T-cell (primary cell): ENCODE measurements around the gene DNTTIP2. TPM values are rescaled to one million over a fixed set of nuclear protein-coding genes. Genes with fewer than 3 reads are reported as not detected.
A peak's percentile ranks its signal among the peaks of the same experiment; 100 is the strongest.

Experiments used
- ATAC-seq, 4 experiments: fragments of 200-7000 bp in 3 of 4; fragments of 150-1000 bp in 1 of 4; cut with Tn5 transposase; replicated peaks in 1 of 4; 1 replicate in 3 of 4; 2 replicates in 1 of 4; pipeline ENCODE4 v1.10.0; 2021; ENCODE audit warnings: moderate library complexity in 3 of 4, mild to moderate bottlenecking in 2 of 4, moderate number of reproducible peaks in 1 of 4
- CTCF ChIA-PET, 2 donors: fragments of 300-600 bp; sonication (Branson Sonifier 250); formaldehyde crosslinking; loops; one replicate each; lab custom pipeline; 2022; ENCODE audit warnings: antibody characterized with exemption in 2 of 2; lab: Charles Lee
- POLR2A ChIA-PET, 2 donors: fragments of 300-600 bp; sonication (Branson Sonifier 250); formaldehyde crosslinking; loops; one replicate each; lab custom pipeline; 2022; ENCODE audit warnings: antibody characterized with exemption in 2 of 2; lab: Charles Lee
- DNase-seq, 35 experiments: peaks; one replicate each; pipeline versions ENCODE4 v3.0.0 to v3.0.0-alpha.2; 2013 to 2023
- H3K27ac ChIP-seq: one replicate; pipeline ENCODE4 v1.5.1; 2013; ENCODE audit warnings: low read length
- H3K27me3 ChIP-seq, 2 experiments: replicated peaks in 1 of 2; 1 replicate in 1 of 2; 2 replicates in 1 of 2; pipeline versions ENCODE4 v1.6.1 to v1.7.0; 2013; ENCODE audit warnings: low read length in 1 of 2, mixed read lengths in 1 of 2; ENCODE audit not compliant: control insufficient read depth in 2 of 2, insufficient read depth in 2 of 2; ENCODE audit errors: extremely low read depth in 1 of 2
- H3K36me3 ChIP-seq, 2 donors: 1 replicate in 1 of 2; 2 replicates in 1 of 2; pipeline versions ENCODE4 v1.6.1 to v1.7.0; 2013; ENCODE audit warnings: low read length in 1 of 2; ENCODE audit not compliant: control insufficient read depth in 2 of 2, insufficient read depth in 1 of 2; ENCODE audit errors: extremely low read depth in 1 of 2
- H3K4me1 ChIP-seq, 2 experiments: 1 replicate in 1 of 2; 2 replicates in 1 of 2; pipeline versions ENCODE4 v1.6.1 to v1.7.0; 2013; ENCODE audit warnings: low read length in 2 of 2, mixed read lengths in 1 of 2; ENCODE audit not compliant: insufficient read depth in 2 of 2, control insufficient read depth in 1 of 2; ENCODE audit errors: extremely low read depth in 1 of 2
- H3K4me3 ChIP-seq, 2 donors: 1 replicate in 1 of 2; 2 replicates in 1 of 2; pipeline versions ENCODE4 v1.5.1 to v1.7.0; 2013; ENCODE audit warnings: mild to moderate bottlenecking in 2 of 2, low read length in 1 of 2, moderate library complexity in 1 of 2; ENCODE audit not compliant: control insufficient read depth in 1 of 2; ENCODE audit errors: extremely low read depth in 1 of 2
- H3K9me3 ChIP-seq: 2 replicates; pipeline ENCODE4 v1.7.0; 2013
- H3K27ac Mint-ChIP-seq, 2 donors: one replicate each; pipeline ENCODE4 v1.8.0; 2020 to 2021; ENCODE audit warnings: mild to moderate bottlenecking in 2 of 2, mixed read lengths in 2 of 2
- H3K27me3 Mint-ChIP-seq, 2 donors: one replicate each; pipeline ENCODE4 v1.8.0; 2021 to 2022; ENCODE audit warnings: mixed read lengths in 2 of 2
- H3K36me3 Mint-ChIP-seq: one replicate; pipeline ENCODE4 v1.8.0; 2021; ENCODE audit warnings: mixed read lengths
- H3K4me1 Mint-ChIP-seq, 3 donors: one replicate each; pipeline ENCODE4 v1.8.0; 2020 to 2022; ENCODE audit warnings: mixed read lengths in 3 of 3, mild to moderate bottlenecking in 1 of 3
- H3K4me3 Mint-ChIP-seq, 3 donors: one replicate each; pipeline ENCODE4 v1.8.0; 2020 to 2022; ENCODE audit warnings: mild to moderate bottlenecking in 3 of 3, mixed read lengths in 3 of 3, moderate library complexity in 3 of 3
- H3K9me3 Mint-ChIP-seq, 3 donors: one replicate each; pipeline ENCODE4 v1.8.0; 2020 to 2022; ENCODE audit warnings: mixed read lengths in 3 of 3
- WGBS: methylation state at CpG from one replicate; pipeline ENCODE4 v1.1.5; 2013; ENCODE audit warnings: missing lambda C conversion rate; ENCODE audit not compliant: insufficient coverage; 5-methylcytosine and 5-hydroxymethylcytosine counted together
- total RNA-seq, 35 experiments: library from RNA in 6 of 35; stranded (reverse) in 6 of 35; fragments of 120-200 nt in 1 of 35; gene quantifications; one replicate each; pipeline versions ENCODE4 v1.2.1 to v1.2.4 and lab custom pipeline; 2013 to 2026

The DNTTIP2 gene
- total RNA-seq, 5 donors from 2014 or later (not counting 1 experiment from before 2014, with no cell fraction given): 60.4 to 90.7 (median 69.8) TPM

DNA sequence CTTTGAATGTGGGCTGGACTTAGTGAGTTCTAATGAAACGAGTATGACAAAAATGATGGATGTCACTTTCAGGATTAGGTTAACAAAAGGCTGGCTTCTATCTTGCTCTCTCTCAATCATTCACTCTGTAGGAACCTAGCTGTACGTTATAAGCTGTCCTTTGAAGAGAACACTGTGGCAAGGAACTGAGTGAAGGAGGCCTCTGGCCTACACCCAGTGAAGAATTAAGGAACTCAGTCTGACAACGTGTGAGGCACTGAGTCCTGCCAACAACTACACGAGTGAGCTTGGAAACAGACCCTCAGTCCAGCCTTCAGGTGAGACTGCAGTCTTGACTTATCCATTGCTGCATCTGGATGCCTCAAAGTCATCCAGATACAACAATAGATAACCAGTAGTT, 3.3 kb upstream of the DNTTIP2 start:
- POLR2A ChIA-PET: no interaction called here
- CTCF ChIA-PET: interaction anchor here in 1 of 2 donors (2.4 kb wide), 1 partner anchor 27 kb away, joined by 7 read pairs; the partner anchor contains the start of gene GCLM
- H3K9me3 ChIP-seq: no peaks in the 10 kb centered on the region
- no peak for ATAC-seq
- DNase-seq: no peak
- H3K4me3 ChIP-seq: no peak overlapping the region
- Mint-ChIP-seq H3K4me3 (no peak overlapping the region), H3K4me1 (peaks cover 25 to 32% (median 28%) of the 10 kb centered on the region in 3 donors), H3K27me3 (no peaks in the 10 kb centered on the region), H3K9me3 (no peaks in the 10 kb centered on the region), H3K27ac (no peak overlapping the region), H3K36me3 (peaks cover 10% of the 10 kb centered on the region)
- 100% methylated on average over 1 of the region's 4 CpGs for WGBS
- no peak overlapping the region for H3K27ac ChIP-seq
- peaks cover 8 to 12% of the 10 kb centered on the region in 2 experiments for H3K4me1 ChIP-seq
- H3K36me3 ChIP-seq: peaks cover 0 to 4% of the 10 kb centered on the region in 2 donors
- H3K27me3 ChIP-seq: no peaks in the 10 kb centered on the region

- POLR2A ChIA-PET: no interaction called here
- Mint-ChIP-seq H3K27me3 (no peaks in the 10 kb centered on the region), H3K4me1 (peaks cover 39 to 44% (median 40%) of the 10 kb centered on the region in 3 donors), H3K27ac (peak overlapping the region in 1 of 2 donors; percentile 56), H3K36me3 (peaks cover 18% of the 10 kb centered on the region), H3K9me3 (no peaks in the 10 kb centered on the region), H3K4me3 (peak overlapping the region in 1 of 3 donors; percentile 37)
- Histone ChIP-seq H3K27ac (no peak overlapping the region), H3K27me3 (no peaks in the 10 kb centered on the region), H3K4me1 (peaks cover 12 to 21% of the 10 kb centered on the region in 2 experiments), H3K36me3 (peaks cover 0 to 16% of the 10 kb centered on the region in 2 donors), H3K9me3 (no peaks in the 10 kb centered on the region), H3K4me3 (no peak overlapping the region)
- DNase-seq (no peak), ATAC-seq (no peak)
- CTCF ChIA-PET: no interaction called here
- WGBS: 100% methylated on average over 1 of the region's 2 CpGs
Measured at GRCh38 chr1:93880731-93881130, 1.7 kb upstream of the DNTTIP2 start.

DNA sequence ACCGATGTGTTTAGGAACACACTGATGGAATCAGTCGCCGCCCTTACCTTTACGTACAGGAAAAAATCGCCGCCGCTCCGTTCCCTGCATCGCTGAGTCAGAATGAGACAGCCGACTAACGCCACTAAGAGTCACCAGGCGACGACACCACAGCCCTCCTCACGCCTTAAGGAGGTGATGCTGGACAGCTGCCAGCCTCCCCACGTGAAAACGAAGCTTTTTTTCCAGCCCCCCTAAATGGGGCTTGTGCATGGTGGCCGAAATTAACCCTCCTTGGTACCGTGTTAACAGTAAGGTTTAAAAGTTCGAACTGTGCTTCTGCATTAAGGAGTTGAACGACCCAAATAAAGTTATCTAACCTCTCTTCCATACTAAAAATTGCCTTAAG, 511 bp downstream of the DNTTIP2 start:
- H3K36me3 Mint-ChIP-seq: peaks cover 37% of the 10 kb centered on the region
- peak; percentile 33 to 50 (median 46) for ATAC-seq
- Histone ChIP-seq H3K9me3 (no peaks in the 10 kb centered on the region), H3K27me3 (no peaks in the 10 kb centered on the region), H3K4me3 (peak overlapping the region; percentile 88 to 97), H3K27ac (peak overlapping the region; percentile 97), H3K4me1 (peaks cover 12 to 21% of the 10 kb centered on the region in 2 experiments), H3K36me3 (peaks cover 0 to 37% of the 10 kb centered on the region in 2 donors)
- peak overlapping the region; percentile 96 to 99 for H3K27ac Mint-ChIP-seq
- DNase-seq: peak; percentile 1 to 80 (median 46)
- 0% methylated on average over 10 of the region's 20 CpGs for WGBS
- ChIA-PET CTCF (interaction anchor here (0.6 to 3.3 kb wide), 4 partner anchors 32 to 34 kb away, joined by 4 to 24 read pairs (median 8); partner anchors contain the start of gene GCLM (in 1 of the 2)), POLR2A (interaction anchor here (0.6 to 2.0 kb wide), 2 partner anchors 20 to 32 kb away, joined by 6 to 16 read pairs; no protein-coding TSS in a partner anchor)
- no peaks in the 10 kb centered on the region for H3K9me3 Mint-ChIP-seq
- peak overlapping the region; percentile 96 to 98 (median 96) for H3K4me3 Mint-ChIP-seq
- H3K27me3 Mint-ChIP-seq: no peaks in the 10 kb centered on the region
- H3K4me1 Mint-ChIP-seq: peaks cover 51 to 61% (median 59%) of the 10 kb centered on the region in 3 donors

GRCh38 chr1:93877529-93877928, 1.5 kb downstream of the DNTTIP2 start:
- Histone ChIP-seq H3K9me3 (no peaks in the 10 kb centered on the region), H3K4me1 (peaks cover 12 to 21% of the 10 kb centered on the region in 2 experiments), H3K4me3 (no peak overlapping the region), H3K27me3 (no peaks in the 10 kb centered on the region), H3K36me3 (peaks cover 0 to 46% of the 10 kb centered on the region in 2 donors), H3K27ac (peak overlapping the region; percentile 97)
- 100% methylated on average over 2 of the region's 4 CpGs for WGBS
- ChIA-PET CTCF (interaction anchor here in 1 of 2 donors (3.3 kb wide), 1 partner anchor 32 kb away, joined by 24 read pairs; no protein-coding TSS in a partner anchor), POLR2A (interaction anchor here in 1 of 2 donors (0.7 kb wide), 1 partner anchor 10 kb away, joined by 3 read pairs; no protein-coding TSS in a partner anchor)
- Mint-ChIP-seq H3K4me1 (peaks cover 51 to 58% (median 57%) of the 10 kb centered on the region in 3 donors), H3K27me3 (no peaks in the 10 kb centered on the region), H3K36me3 (peaks cover 35% of the 10 kb centered on the region), H3K27ac (peak overlapping the region; percentile 64 to 99), H3K9me3 (no peaks in the 10 kb centered on the region), H3K4me3 (peak overlapping the region; percentile 96 to 98 (median 96))
- DNase-seq (no peak), ATAC-seq (no peak)

DNA sequence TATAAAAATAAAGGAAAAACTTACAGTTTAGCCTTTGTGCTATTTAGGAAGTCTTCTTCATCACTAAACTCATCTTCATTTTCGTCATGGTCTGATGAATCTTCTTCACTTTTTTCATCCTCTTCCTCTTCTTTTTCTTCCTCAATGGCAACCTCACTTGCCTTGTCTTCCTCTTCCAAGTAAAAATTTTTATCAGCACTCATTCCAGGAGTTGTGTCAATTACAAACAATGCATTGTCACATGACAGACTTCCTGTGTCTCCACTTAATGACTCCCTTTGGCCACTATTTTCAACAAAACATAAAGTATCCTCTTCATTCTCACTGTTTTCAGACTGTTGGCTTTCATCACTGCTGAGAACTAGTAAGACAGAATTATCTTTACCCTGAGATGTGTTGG, 2.8 kb downstream of the DNTTIP2 start:
- ChIA-PET CTCF (no interaction called here), POLR2A (no interaction called here)
- peak overlapping the region; percentile 5 to 64 for H3K27ac Mint-ChIP-seq
- DNase-seq (no peak), ATAC-seq (no peak)
- Histone ChIP-seq H3K27me3 (no peaks in the 10 kb centered on the region), H3K4me1 (peaks cover 12 to 21% of the 10 kb centered on the region in 2 experiments), H3K36me3 (peaks cover 0 to 58% of the 10 kb centered on the region in 2 donors), H3K27ac (no peak overlapping the region), H3K4me3 (no peak overlapping the region), H3K9me3 (no peaks in the 10 kb centered on the region)
- peak overlapping the region; percentile 96 to 98 (median 96) for H3K4me3 Mint-ChIP-seq
- H3K9me3 Mint-ChIP-seq: no peaks in the 10 kb centered on the region
- H3K27me3 Mint-ChIP-seq: no peaks in the 10 kb centered on the region
- WGBS: 58% methylated on average over 1 of the region's 1 CpG
- peaks cover 52 to 58% (median 57%) of the 10 kb centered on the region in 3 donors for H3K4me1 Mint-ChIP-seq
- peaks cover 48% of the 10 kb centered on the region for H3K36me3 Mint-ChIP-seq

- ChIA-PET CTCF (interaction anchor here (0.6 to 3.7 kb wide), 5 partner anchors 14 to 486 kb away, joined by 3 to 16 read pairs (median 3); no protein-coding TSS in a partner anchor), POLR2A (no interaction called here)
Measured at GRCh38 chr1:93874025-93874651, 4.9 kb downstream of the DNTTIP2 start.

More at GRCh38 chr1:93874025-93874651, 4.9 kb downstream of the DNTTIP2 start:
- Histone ChIP-seq H3K27ac (no peak overlapping the region), H3K4me3 (no peak overlapping the region), H3K9me3 (no peaks in the 10 kb centered on the region), H3K27me3 (no peaks in the 10 kb centered on the region), H3K36me3 (peaks cover 0 to 78% of the 10 kb centered on the region in 2 donors), H3K4me1 (peaks cover 12 to 15% of the 10 kb centered on the region in 2 experiments)
- Mint-ChIP-seq H3K4me1 (peaks cover 45 to 48% (median 47%) of the 10 kb centered on the region in 3 donors), H3K4me3 (no peak overlapping the region), H3K27me3 (no peaks in the 10 kb centered on the region), H3K27ac (peak overlapping the region in 1 of 2 donors; percentile 54), H3K36me3 (peaks cover 61% of the 10 kb centered on the region), H3K9me3 (no peaks in the 10 kb centered on the region)
- WGBS: 100% methylated on average over 1 of the region's 3 CpGs
- ATAC-seq (no peak), DNase-seq (peak in 1 of 35 experiments; percentile 59)
